Activated T-cell treated with anti-CD3 and anti-CD28 coated beads, Interleukin-2, amount 50 U/mL, for 4 hours (primary cell): ENCODE measurements around the gene SIN3A. TPM values are rescaled to one million over a fixed set of nuclear protein-coding genes. Genes with fewer than 3 reads are reported as not detected.
A peak's percentile ranks its signal among the peaks of the same experiment; 100 is the strongest.
"Not testable (repeated sequence)": the region's sequence is repeated elsewhere in the genome, so short reads cannot be mapped to it uniquely, and the experiment has no call there.

ENCODE experiments used
- ATAC-seq, 2 donors: fragments of 200-7000 bp; cut with Tn5 transposase; one replicate each; pipeline ENCODE4 v1.10.0; 2021
- DNase-seq: peaks from one replicate; pipeline ENCODE4 v3.0.0-alpha.2; 2020
- H3K27me3 Mint-ChIP-seq: one replicate; pipeline ENCODE4 v1.8.0; 2021; ENCODE audit warnings: low read depth, mixed read lengths
- H3K36me3 Mint-ChIP-seq: one replicate; pipeline ENCODE4 v1.8.0; 2022; ENCODE audit warnings: mixed read lengths; ENCODE audit not compliant: insufficient read depth
- H3K4me1 Mint-ChIP-seq: one replicate; pipeline ENCODE4 v1.8.0; 2021; ENCODE audit warnings: low read depth, mixed read lengths
- H3K4me3 Mint-ChIP-seq: one replicate; pipeline ENCODE4 v1.8.0; 2021; ENCODE audit warnings: mild to moderate bottlenecking, moderate library complexity, mixed read lengths
- H3K9me3 Mint-ChIP-seq: one replicate; pipeline ENCODE4 v1.8.0; 2021; ENCODE audit warnings: mixed read lengths
- total RNA-seq, 3 donors: library from RNA; stranded (reverse); gene quantifications; one replicate each; pipeline ENCODE4 v1.2.1, GENCODE V29; 2021

Gene SIN3A
- total RNA-seq, 3 donors from 2014 or later = 77.8 to 79.2 (median 78.8) TPM

- ATAC-seq (peak; percentile 44 to 53), DNase-seq (peak; percentile 35)
- Mint-ChIP-seq H3K36me3 (peaks cover 2% of the 10 kb centered on the region), H3K9me3 (peaks cover 8% of the 10 kb centered on the region), H3K4me3 (peak overlapping the region; percentile 49), H3K4me1 (peaks cover 32% of the 10 kb centered on the region), H3K27me3 (no peaks in the 10 kb centered on the region)
Measured at GRCh38 chr15:75349851-75350588, 101.5 kb downstream of the SIN3A start.

- ATAC-seq, H3K36me3 Mint-ChIP-seq, H3K9me3 Mint-ChIP-seq, H3K4me3 Mint-ChIP-seq, H3K27me3 Mint-ChIP-seq, DNase-seq: not testable (repeated sequence)
- peaks cover 32% of the 10 kb centered on the region for H3K4me1 Mint-ChIP-seq
Measured at GRCh38 chr15:75349351-75349669, 102.2 kb downstream of the SIN3A start.

- peaks cover 32% of the 10 kb centered on the region for H3K4me1 Mint-ChIP-seq
- no peaks in the 10 kb centered on the region for H3K27me3 Mint-ChIP-seq
- no peak for ATAC-seq
Measured at GRCh38 chr15:75348562-75349350, 102.7 kb downstream of the SIN3A start.

GRCh38 chr15:75348034-75348561 lies 103.4 kb downstream of the SIN3A start:
- ATAC-seq (peak; percentile 16 to 42), DNase-seq (no peak)
- Mint-ChIP-seq H3K4me3 (peak overlapping the region; percentile 62), H3K27me3 (no peaks in the 10 kb centered on the region), H3K9me3 (peaks cover 8% of the 10 kb centered on the region), H3K4me1 (peaks cover 32% of the 10 kb centered on the region), H3K36me3 (peaks cover under 1% of the 10 kb centered on the region)

More at GRCh38 chr15:75348562-75349350, 102.7 kb downstream of the SIN3A start:
- Mint-ChIP-seq H3K36me3 (peaks cover 2% of the 10 kb centered on the region), H3K9me3 (peaks cover 8% of the 10 kb centered on the region), H3K4me3 (peak overlapping the region; percentile 62)
- DNase-seq = no peak

GRCh38 chr15:75347222-75348033 lies 104.1 kb downstream of the SIN3A start:
- ATAC-seq = peak; percentile 72
- peak; percentile 45 for DNase-seq
- Mint-ChIP-seq H3K4me3 (peak overlapping the region; percentile 82), H3K9me3 (peaks cover 8% of the 10 kb centered on the region), H3K27me3 (no peaks in the 10 kb centered on the region), H3K4me1 (peaks cover 32% of the 10 kb centered on the region), H3K36me3 (no peaks in the 10 kb centered on the region)

GRCh38 chr15:75346796-75347221 lies 104.7 kb downstream of the SIN3A start, which contains the start of gene NEIL1:
TSS of gene NEIL1 (plus strand) at chr15:75347039. CDS start at chr15:75348906, 1,867 bp downstream.
- Mint-ChIP-seq H3K36me3 (no peaks in the 10 kb centered on the region), H3K9me3 (peaks cover 8% of the 10 kb centered on the region), H3K4me3 (peak within 1 kb of the TSS; percentile 82), H3K4me1 (peaks cover 32% of the 10 kb centered on the region), H3K27me3 (no peaks in the 10 kb centered on the region)
- ATAC-seq (no peak), DNase-seq (no peak)

- Mint-ChIP-seq H3K36me3 (peaks cover 11% of the 10 kb centered on the region), H3K4me1 (peaks cover 11% of the 10 kb centered on the region)
- not testable (repeated sequence) for H3K9me3 Mint-ChIP-seq, DNase-seq, H3K4me3 Mint-ChIP-seq, H3K27me3 Mint-ChIP-seq, ATAC-seq
Measured at GRCh38 chr15:75343953-75344352, 107.5 kb downstream of the SIN3A start.

GRCh38 chr15:75342221-75342620 lies 109.3 kb downstream of the SIN3A start:
- Mint-ChIP-seq H3K36me3 (peaks cover 14% of the 10 kb centered on the region), H3K4me1 (peaks cover 7% of the 10 kb centered on the region), H3K4me3 (no peak overlapping the region), H3K9me3 (no peaks in the 10 kb centered on the region), H3K27me3 (no peaks in the 10 kb centered on the region)
- ATAC-seq (no peak), DNase-seq (no peak)

- Mint-ChIP-seq H3K4me1 (peaks cover 20% of the 10 kb centered on the region), H3K36me3 (peaks cover 14% of the 10 kb centered on the region), H3K27me3 (no peaks in the 10 kb centered on the region), H3K4me3 (no peak overlapping the region), H3K9me3 (no peaks in the 10 kb centered on the region)
- DNase-seq (no peak), ATAC-seq (no peak)
Measured at GRCh38 chr15:75339531-75340240, 111.8 kb downstream of the SIN3A start.

- DNase-seq (no peak), ATAC-seq (no peak)
- Mint-ChIP-seq H3K36me3 (peaks cover 14% of the 10 kb centered on the region), H3K4me3 (no peak overlapping the region), H3K9me3 (no peaks in the 10 kb centered on the region), H3K4me1 (peaks cover 20% of the 10 kb centered on the region), H3K27me3 (no peaks in the 10 kb centered on the region)
Measured at GRCh38 chr15:75338661-75339240, 112.7 kb downstream of the SIN3A start.

GRCh38 chr15:75335705-75336355 lies 115.7 kb downstream of the SIN3A start, which contains the start of gene COMMD4:
TSS of gene COMMD4 (plus strand) at chr15:75336063. CDS start at chr15:75336090, 27 bp downstream.
- Mint-ChIP-seq H3K9me3 (no peaks in the 10 kb centered on the region), H3K4me1 (peaks cover 20% of the 10 kb centered on the region), H3K36me3 (peaks cover 10% of the 10 kb centered on the region), H3K27me3 (no peaks in the 10 kb centered on the region), H3K4me3 (peak within 1 kb of the TSS; percentile 90)
- DNase-seq (peak; percentile 54), ATAC-seq (peak; percentile 86 to 89)

- DNase-seq (no peak), ATAC-seq (no peak)
- H3K4me1 Mint-ChIP-seq = peaks cover 20% of the 10 kb centered on the region
- H3K36me3 Mint-ChIP-seq = peaks cover 10% of the 10 kb centered on the region
- no peaks in the 10 kb centered on the region for H3K27me3 Mint-ChIP-seq
- peak overlapping the region; percentile 90 for H3K4me3 Mint-ChIP-seq
- no peaks in the 10 kb centered on the region for H3K9me3 Mint-ChIP-seq
Measured at GRCh38 chr15:75335313-75335704, 116.2 kb downstream of the SIN3A start.
